Measurements from ENCODE around the gene LMTK3. TPM values are rescaled to one million over a fixed set of nuclear protein-coding genes. Genes with fewer than 3 reads are reported as not detected.

LMTK3 gene
- total and polyA plus RNA-seq, 9 of the 15 experiments (the other 6 are each of a cell fraction or from before 2014, with no cell fraction given), result 0.35 to 12.3 (median 2.0) TPM; not detected in 2

GRCh38 chr19:48450863-48451262 lies 60.8 kb downstream of the LMTK3 start:
- Histone ChIP-seq H3K36me3 (ENCODE audit: control insufficient read depth, insufficient read depth, low read length) (peaks cover 93% of the 10 kb centered on the region), H3K4me2 (ENCODE audit: insufficient read depth, low read length) (no peak overlapping the region), H2AFZ (ENCODE audit: low read depth, low read length) (no peak overlapping the region), H3K4me1 (replicated peaks in 1 of 2; ENCODE audit: control insufficient read depth in 2 of 2, insufficient read depth in 2 of 2, low read length in 2 of 2) (peaks cover 4 to 35% of the 10 kb centered on the region in 2 experiments; a peak in 3 of 5 replicates), H3K9ac (ENCODE audit: insufficient read depth in 1 of 2, low read depth in 2 of 2, low read length in 2 of 2) (0 out of 4 replicates have a peak overlapping the region, but pooled peaks of 1 of the 2 experiments have one; percentile 43), H3K4me3 (no peak overlapping the region), H3K79me2 (ENCODE audit: control insufficient read depth, insufficient read depth, low read length) (peaks cover 41% of the 10 kb centered on the region), H3K27ac (ENCODE audit: extremely low read depth, low read depth, low read length) (no peak overlapping the region), H3K27me3 (ENCODE audit: control insufficient read depth in 2 of 2, insufficient read depth in 2 of 2, low read length in 2 of 2) (no peaks in the 10 kb centered on the region), H4K20me1 (replicated peaks; ENCODE audit: control insufficient read depth, insufficient read depth, low read length) (peaks cover 6% of the 10 kb centered on the region), H3K9me3 (replicated peaks; ENCODE audit: control insufficient read depth, insufficient read depth, low read depth, low read length) (no peaks in the 10 kb centered on the region), H3K9me1 (ENCODE audit: control insufficient read depth, insufficient read depth, low read length) (no peaks in the 10 kb centered on the region)
- ATAC-seq, result no peak
- ChIA-PET POLR2A (interaction anchor here (0.6 to 0.8 kb wide), 2 partner anchors 11 kb away, joined by 3 read pairs; no protein-coding TSS in a partner anchor), CTCF (ENCODE audit: low intra/inter-chr PET ratio) (no interaction called here)
- BruUV-seq (replicated peaks), result no TSS peak
- WGBS (ENCODE audit: insufficient coverage, low coverage, missing lambda C conversion rate), result 93% methylated on average over 14 of the region's 15 CpGs
- in situ Hi-C loops (cut with MboI), result no loop called here
- DNase-seq (ENCODE audit: extremely low read depth in 1 of 4, low spot score in 3 of 4), result no peak
- intact Hi-C loops (cut with micrococcal nuclease), result no loop called here
- no peak for FAIRE-seq
- TF ChIP-seq ZSCAN32 (CRISPR knock-in tag; IDR thresholded peaks at IDR 0.05) (no peak), U2AF1 (optimal IDR thresholded peaks at IDR 0.05; ENCODE audit: low read depth, low read length) (no peak), ZNF561 (CRISPR knock-in tag; conservative IDR thresholded peaks at IDR 0.05) (no peak), ZNF232 (CRISPR knock-in tag; IDR thresholded peaks at IDR 0.05) (no peak), RBM15 (IDR thresholded peaks at IDR 0.05; ENCODE audit: insufficient read depth, low read length) (no peak), ARHGAP35 (IDR thresholded peaks at IDR 0.05; ENCODE audit: partially characterized antibody) (no peak), CBX8 (IDR thresholded peaks at IDR 0.05; ENCODE audit: borderline replicate concordance, extremely low read depth, low read depth, low read length, poor library complexity, severe bottlenecking) (no peak), PYGO2 (tag; IDR thresholded peaks at IDR 0.05) (no peak), NR2C1 (IDR thresholded peaks at IDR 0.05) (no peak), NR2C1 (tag; IDR thresholded peaks at IDR 0.05) (no peak), JUND (IDR thresholded peaks at IDR 0.05; ENCODE audit: borderline replicate concordance, low read depth, low read length) (no peak), JUND (tag; IDR thresholded peaks at IDR 0.05; ENCODE audit: borderline replicate concordance, low read depth, low read length) (no peak), CSDE1 (IDR thresholded peaks at IDR 0.05) (no peak), POU5F1 (IDR thresholded peaks at IDR 0.05; ENCODE audit: borderline replicate concordance, low read depth, low read length, partially characterized antibody) (no peak), ZNF507 (tag; conservative IDR thresholded peaks at IDR 0.05) (no peak), KAT7 (CRISPR knock-in tag; IDR thresholded peaks at IDR 0.05; ENCODE audit: borderline replicate concordance) (no peak)
